Hematopoietic multipotent progenitor cell (in vitro differentiated cells): ENCODE results near the gene GSK3B. TPM values are rescaled to one million over a fixed set of nuclear protein-coding genes. Genes with fewer than 3 reads are reported as not detected.

Experiments used
- DNase-seq, 3 donors: peaks; one replicate each; pipeline ENCODE4 v3.0.0-alpha.2; 2011 to 2015; ENCODE audit warnings: low read depth in 2 of 3, low spot score in 2 of 3
- total RNA-seq: library from RNA; depleted of rRNA; stranded (reverse); fragments of >200 nt; gene quantifications from one replicate; pipeline ENCODE4 v1.2.3, GENCODE V29; 2012

The GSK3B gene
- total RNA-seq, 1 donor = 22.6 TPM

- no peak for DNase-seq
These were observed 4.5 kb upstream of the GSK3B start for GRCh38 chr3:120098710-120099109.

- DNase-seq = no peak
These were observed 1.8 kb upstream of the GSK3B start for GRCh38 chr3:120095979-120096426.

GRCh38 chr3:120095226-120095978 is 1.2 kb upstream of the GSK3B start:
- peak; percentile 55 to 97 (median 90) for DNase-seq

- peak; percentile 99 to 100 (median 100) for DNase-seq
These were observed 554 bp upstream of the GSK3B start for GRCh38 chr3:120094776-120095225.

GRCh38 chr3:120093119-120093910 is 932 bp downstream of the GSK3B start:
- DNase-seq = peak in 2 of 3 donors; percentile 9 to 10

GRCh38 chr3:120092474-120092873 is 1.8 kb downstream of the GSK3B start:
- peak in 1 of 3 donors; percentile 8 for DNase-seq

GRCh38 chr3:120090422-120090821 is 3.8 kb downstream of the GSK3B start:
- DNase-seq = no peak

GRCh38 chr3:120089089-120089488 is 5.2 kb downstream of the GSK3B start:
- no peak for DNase-seq

GRCh38 chr3:120088622-120089021 is 5.6 kb downstream of the GSK3B start:
- DNase-seq = no peak

GRCh38 chr3:120081719-120082118 is 12.5 kb downstream of the GSK3B start:
- DNase-seq = no peak

GRCh38 chr3:120080836-120081235 is 13.4 kb downstream of the GSK3B start:
- no peak for DNase-seq

- no peak for DNase-seq
These were observed 16.5 kb downstream of the GSK3B start for GRCh38 chr3:120077731-120078130.

GRCh38 chr3:120072867-120073525 is 21.3 kb downstream of the GSK3B start:
- no peak for DNase-seq

GRCh38 chr3:120071259-120071658 is 23.0 kb downstream of the GSK3B start:
- no peak for DNase-seq

GRCh38 chr3:120070263-120070981 is 23.8 kb downstream of the GSK3B start:
- DNase-seq = no peak

GRCh38 chr3:120067083-120067482 is 27.2 kb downstream of the GSK3B start:
- no peak for DNase-seq

- DNase-seq = no peak
These were observed 27.6 kb downstream of the GSK3B start for GRCh38 chr3:120066634-120067033.

- no peak for DNase-seq
These were observed 29.6 kb downstream of the GSK3B start for GRCh38 chr3:120064641-120065040.

GRCh38 chr3:120062474-120062873 is 31.8 kb downstream of the GSK3B start:
- no peak for DNase-seq

GRCh38 chr3:120059081-120059864 is 35.0 kb downstream of the GSK3B start:
- DNase-seq = no peak
